Measurements from ENCODE around the gene C2CD2.

C2CD2 gene

GRCh38 chr21:41861255-41861654 lies 92.6 kb downstream of the C2CD2 start:
- no peak overlapping the region for H3K27ac Mint-ChIP-seq

GRCh38 chr21:41859297-41859980 lies 94.4 kb downstream of the C2CD2 start:
- Mint-ChIP-seq H3K4me1 (ENCODE audit: low read depth) (no peaks in the 10 kb centered on the region), H3K27ac (no peak overlapping the region), H3K4me3 (no peak overlapping the region), H3K9me3 (no peaks in the 10 kb centered on the region), H3K27me3 (ENCODE audit: low read depth) (no peaks in the 10 kb centered on the region), H3K36me3 (ENCODE audit: low read depth) (peaks cover 5% of the 10 kb centered on the region)

More at GRCh38 chr21:41861255-41861654, 92.6 kb downstream of the C2CD2 start:
- H3K27me3 Mint-ChIP-seq (ENCODE audit: low read depth) = no peaks in the 10 kb centered on the region
- H3K9me3 Mint-ChIP-seq = no peaks in the 10 kb centered on the region
- H3K4me1 Mint-ChIP-seq (ENCODE audit: low read depth) = peaks cover 4% of the 10 kb centered on the region
- H3K36me3 Mint-ChIP-seq (ENCODE audit: low read depth) = no peaks in the 10 kb centered on the region
- no peak overlapping the region for H3K4me3 Mint-ChIP-seq

- Mint-ChIP-seq H3K4me3 (no peak overlapping the region), H3K4me1 (ENCODE audit: low read depth) (no peaks in the 10 kb centered on the region), H3K27ac (no peak overlapping the region)
Measured at GRCh38 chr21:41858466-41859296, 95.1 kb downstream of the C2CD2 start.

GRCh38 chr21:41857771-41858300 lies 96.0 kb downstream of the C2CD2 start:
- no peaks in the 10 kb centered on the region for H3K27me3 Mint-ChIP-seq (ENCODE audit: low read depth)
- peaks cover 10% of the 10 kb centered on the region for H3K36me3 Mint-ChIP-seq (ENCODE audit: low read depth)
- no peaks in the 10 kb centered on the region for H3K9me3 Mint-ChIP-seq
- H3K27ac Mint-ChIP-seq = no peak overlapping the region
- H3K4me3 Mint-ChIP-seq = no peak overlapping the region
- H3K4me1 Mint-ChIP-seq (ENCODE audit: low read depth) = no peaks in the 10 kb centered on the region

More at GRCh38 chr21:41858466-41859296, 95.1 kb downstream of the C2CD2 start:
- H3K27me3 Mint-ChIP-seq (ENCODE audit: low read depth) = no peaks in the 10 kb centered on the region
- H3K9me3 Mint-ChIP-seq = no peaks in the 10 kb centered on the region
- peaks cover 8% of the 10 kb centered on the region for H3K36me3 Mint-ChIP-seq (ENCODE audit: low read depth)

GRCh38 chr21:41856572-41856971 lies 97.2 kb downstream of the C2CD2 start:
- Mint-ChIP-seq H3K9me3 (no peaks in the 10 kb centered on the region), H3K4me3 (no peak overlapping the region), H3K36me3 (ENCODE audit: low read depth) (peaks cover 10% of the 10 kb centered on the region), H3K27me3 (ENCODE audit: low read depth) (no peaks in the 10 kb centered on the region), H3K27ac (no peak overlapping the region), H3K4me1 (ENCODE audit: low read depth) (no peaks in the 10 kb centered on the region)

GRCh38 chr21:41854426-41854995 lies 99.3 kb downstream of the C2CD2 start:
- Mint-ChIP-seq H3K27ac (no peak overlapping the region), H3K4me1 (ENCODE audit: low read depth) (no peaks in the 10 kb centered on the region), H3K9me3 (no peaks in the 10 kb centered on the region), H3K4me3 (no peak overlapping the region), H3K27me3 (ENCODE audit: low read depth) (no peaks in the 10 kb centered on the region), H3K36me3 (ENCODE audit: low read depth) (peaks cover 10% of the 10 kb centered on the region)

GRCh38 chr21:41852929-41853320 lies 100.9 kb downstream of the C2CD2 start:
- no peak overlapping the region for H3K4me3 Mint-ChIP-seq
- H3K4me1 Mint-ChIP-seq (ENCODE audit: low read depth) = no peaks in the 10 kb centered on the region
- peaks cover 10% of the 10 kb centered on the region for H3K36me3 Mint-ChIP-seq (ENCODE audit: low read depth)
- no peaks in the 10 kb centered on the region for H3K27me3 Mint-ChIP-seq (ENCODE audit: low read depth)
- no peak overlapping the region for H3K27ac Mint-ChIP-seq
- H3K9me3 Mint-ChIP-seq = no peaks in the 10 kb centered on the region

GRCh38 chr21:41852151-41852928 lies 101.5 kb downstream of the C2CD2 start:
- Mint-ChIP-seq H3K9me3 (no peaks in the 10 kb centered on the region), H3K4me3 (no peak overlapping the region), H3K36me3 (ENCODE audit: low read depth) (peaks cover 10% of the 10 kb centered on the region), H3K4me1 (ENCODE audit: low read depth) (no peaks in the 10 kb centered on the region), H3K27me3 (ENCODE audit: low read depth) (no peaks in the 10 kb centered on the region), H3K27ac (no peak overlapping the region)

- peaks cover 10% of the 10 kb centered on the region for H3K36me3 Mint-ChIP-seq (ENCODE audit: low read depth)
- no peaks in the 10 kb centered on the region for H3K4me1 Mint-ChIP-seq (ENCODE audit: low read depth)
- no peak overlapping the region for H3K4me3 Mint-ChIP-seq
- H3K9me3 Mint-ChIP-seq = no peaks in the 10 kb centered on the region
- H3K27ac Mint-ChIP-seq = no peak overlapping the region
- no peaks in the 10 kb centered on the region for H3K27me3 Mint-ChIP-seq (ENCODE audit: low read depth)
Measured at GRCh38 chr21:41851090-41851790, 102.6 kb downstream of the C2CD2 start.

- Mint-ChIP-seq H3K4me1 (ENCODE audit: low read depth) (no peaks in the 10 kb centered on the region), H3K9me3 (no peaks in the 10 kb centered on the region), H3K27me3 (ENCODE audit: low read depth) (no peaks in the 10 kb centered on the region), H3K27ac (no peak overlapping the region), H3K4me3 (no peak overlapping the region), H3K36me3 (ENCODE audit: low read depth) (peaks cover 10% of the 10 kb centered on the region)
Measured at GRCh38 chr21:41850085-41850484, 103.7 kb downstream of the C2CD2 start.

GRCh38 chr21:41848958-41849580 lies 104.7 kb downstream of the C2CD2 start:
- peaks cover 3% of the 10 kb centered on the region for H3K36me3 Mint-ChIP-seq (ENCODE audit: low read depth)
- no peaks in the 10 kb centered on the region for H3K4me1 Mint-ChIP-seq (ENCODE audit: low read depth)
- H3K27ac Mint-ChIP-seq = no peak overlapping the region
- no peaks in the 10 kb centered on the region for H3K27me3 Mint-ChIP-seq (ENCODE audit: low read depth)
- H3K4me3 Mint-ChIP-seq = no peak overlapping the region
- no peaks in the 10 kb centered on the region for H3K9me3 Mint-ChIP-seq

- H3K4me1 Mint-ChIP-seq (ENCODE audit: low read depth) = no peaks in the 10 kb centered on the region
- no peaks in the 10 kb centered on the region for H3K9me3 Mint-ChIP-seq
- H3K4me3 Mint-ChIP-seq = no peak overlapping the region
- no peak overlapping the region for H3K27ac Mint-ChIP-seq
- peaks cover 2% of the 10 kb centered on the region for H3K36me3 Mint-ChIP-seq (ENCODE audit: low read depth)
- no peaks in the 10 kb centered on the region for H3K27me3 Mint-ChIP-seq (ENCODE audit: low read depth)
Measured at GRCh38 chr21:41848533-41848932, 105.3 kb downstream of the C2CD2 start.

- Mint-ChIP-seq H3K9me3 (no peaks in the 10 kb centered on the region), H3K36me3 (ENCODE audit: low read depth) (no peaks in the 10 kb centered on the region), H3K27ac (no peak overlapping the region), H3K4me1 (ENCODE audit: low read depth) (no peaks in the 10 kb centered on the region), H3K27me3 (ENCODE audit: low read depth) (no peaks in the 10 kb centered on the region), H3K4me3 (no peak overlapping the region)
Measured at GRCh38 chr21:41847066-41847804, 106.6 kb downstream of the C2CD2 start.
